ENCODE data around the gene RNF14. TPM values are rescaled to one million over a fixed set of nuclear protein-coding genes. Genes with fewer than 3 reads are reported as not detected.

Gene RNF14
- polyA plus RNA-seq, 1 donor from 2014 or later, result 82.1 TPM

- Histone ChIP-seq H3K9ac (ENCODE audit: low read length) (peak overlapping the region; percentile 91), H3K4me2 (ENCODE audit: low read length) (peak overlapping the region; percentile 77), H3K27me3 (ENCODE audit: insufficient read depth, low read depth, low read length) (no peaks in the 10 kb centered on the region), H3K4me3 (ENCODE audit: low read length) (peak overlapping the region; percentile 92), H3K27ac (ENCODE audit: low read length) (peak overlapping the region; percentile 87), H3K36me3 (ENCODE audit: insufficient read depth, low read length) (no peaks in the 10 kb centered on the region), H3K9me2 (ENCODE audit: insufficient read depth, low read length) (no peaks in the 10 kb centered on the region), H2AFZ (ENCODE audit: low read depth, low read length) (peak overlapping the region; percentile 85), H4K20me1 (ENCODE audit: insufficient read depth) (no peaks in the 10 kb centered on the region), H3K79me2 (replicated peaks; ENCODE audit: insufficient read depth, low read length) (peaks cover 16% of the 10 kb centered on the region), H3F3A (ENCODE audit: insufficient read depth, low read length, poor library complexity, severe bottlenecking) (no peaks in the 10 kb centered on the region), H3K9me3 (ENCODE audit: low read length) (no peaks in the 10 kb centered on the region)
- TF ChIP-seq REST (IDR thresholded peaks at IDR 0.05; ENCODE audit: borderline replicate concordance) (no peak), RAD21 (conservative IDR thresholded peaks at IDR 0.05) (no peak), TAF1 (IDR thresholded peaks at IDR 0.05; ENCODE audit: low read depth) (no peak), EZH2 (IDR thresholded peaks at IDR 0.05; ENCODE audit: borderline replicate concordance, insufficient read depth, low read length, poor library complexity, severe bottlenecking) (no peak), SMC3 (conservative IDR thresholded peaks at IDR 0.05; ENCODE audit: poor library complexity) (no peak), EP300 (conservative IDR thresholded peaks at IDR 0.05; ENCODE audit: poor library complexity, severe bottlenecking) (no peak), POLR2AphosphoS5 (IDR thresholded peaks at IDR 0.05) (no peak), MXI1 (conservative IDR thresholded peaks at IDR 0.05; ENCODE audit: poor library complexity, severe bottlenecking) (no peak)
- TF ChIP-seq, protein P1, sequence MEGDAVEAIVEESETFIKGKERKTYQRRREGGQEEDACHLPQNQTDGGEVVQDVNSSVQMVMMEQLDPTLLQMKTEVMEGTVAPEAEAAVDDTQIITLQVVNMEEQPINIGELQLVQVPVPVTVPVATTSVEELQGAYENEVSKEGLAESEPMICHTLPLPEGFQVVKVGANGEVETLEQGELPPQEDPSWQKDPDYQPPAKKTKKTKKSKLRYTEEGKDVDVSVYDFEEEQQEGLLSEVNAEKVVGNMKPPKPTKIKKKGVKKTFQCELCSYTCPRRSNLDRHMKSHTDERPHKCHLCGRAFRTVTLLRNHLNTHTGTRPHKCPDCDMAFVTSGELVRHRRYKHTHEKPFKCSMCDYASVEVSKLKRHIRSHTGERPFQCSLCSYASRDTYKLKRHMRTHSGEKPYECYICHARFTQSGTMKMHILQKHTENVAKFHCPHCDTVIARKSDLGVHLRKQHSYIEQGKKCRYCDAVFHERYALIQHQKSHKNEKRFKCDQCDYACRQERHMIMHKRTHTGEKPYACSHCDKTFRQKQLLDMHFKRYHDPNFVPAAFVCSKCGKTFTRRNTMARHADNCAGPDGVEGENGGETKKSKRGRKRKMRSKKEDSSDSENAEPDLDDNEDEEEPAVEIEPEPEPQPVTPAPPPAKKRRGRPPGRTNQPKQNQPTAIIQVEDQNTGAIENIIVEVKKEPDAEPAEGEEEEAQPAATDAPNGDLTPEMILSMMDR (IDR thresholded peaks at IDR 0.05; ENCODE audit: poor library complexity, severe bottlenecking), result no peak
These were observed 1.2 kb downstream of the RNF14 start for GRCh38 chr5:141969783-141970771.

- H2AFZ ChIP-seq (ENCODE audit: low read depth, low read length), result no peak overlapping the region
- no peaks in the 10 kb centered on the region for H4K20me1 ChIP-seq (ENCODE audit: insufficient read depth)
- H3K27ac ChIP-seq (ENCODE audit: low read length), result no peak overlapping the region
- no peak overlapping the region for H3K4me2 ChIP-seq (ENCODE audit: low read length)
- no peaks in the 10 kb centered on the region for H3K27me3 ChIP-seq (ENCODE audit: insufficient read depth, low read depth, low read length)
- H3K79me2 ChIP-seq (replicated peaks; ENCODE audit: insufficient read depth, low read length), result peaks cover 16% of the 10 kb centered on the region
- H3K9me3 ChIP-seq (ENCODE audit: low read length), result no peaks in the 10 kb centered on the region
- no peak overlapping the region for H3K4me3 ChIP-seq (ENCODE audit: low read length)
- H3K36me3 ChIP-seq (ENCODE audit: insufficient read depth, low read length), result no peaks in the 10 kb centered on the region
- TF ChIP-seq SMC3 (conservative IDR thresholded peaks at IDR 0.05; ENCODE audit: poor library complexity), result no peak
- TF ChIP-seq RAD21 (conservative IDR thresholded peaks at IDR 0.05), result no peak
- TF ChIP-seq TAF1 (IDR thresholded peaks at IDR 0.05; ENCODE audit: low read depth), result no peak
- no peak for TF ChIP-seq POLR2AphosphoS5 (IDR thresholded peaks at IDR 0.05)
- TF ChIP-seq MXI1 (conservative IDR thresholded peaks at IDR 0.05; ENCODE audit: poor library complexity, severe bottlenecking), result no peak
- TF ChIP-seq, protein P1 (IDR thresholded peaks at IDR 0.05; ENCODE audit: poor library complexity, severe bottlenecking), result no peak
- TF ChIP-seq EZH2 (IDR thresholded peaks at IDR 0.05; ENCODE audit: borderline replicate concordance, insufficient read depth, low read length, poor library complexity, severe bottlenecking), result no peak
- TF ChIP-seq REST (IDR thresholded peaks at IDR 0.05; ENCODE audit: borderline replicate concordance), result no peak
- TF ChIP-seq EP300 (conservative IDR thresholded peaks at IDR 0.05; ENCODE audit: poor library complexity, severe bottlenecking), result no peak
- H3F3A ChIP-seq (ENCODE audit: insufficient read depth, low read length, poor library complexity, severe bottlenecking), result no peaks in the 10 kb centered on the region
- H3K9ac ChIP-seq (ENCODE audit: low read length), result no peak overlapping the region
- H3K9me2 ChIP-seq (ENCODE audit: insufficient read depth, low read length), result no peaks in the 10 kb centered on the region
These were observed 5.1 kb downstream of the RNF14 start for GRCh38 chr5:141973871-141974595.

Measured in neural cell (in vitro differentiated cells).